Prostate gland (tissue), 2 donors: ENCODE results near the gene ZSCAN21.
A peak's percentile ranks its signal among the peaks of the same experiment; 100 is the strongest.

ENCODE experiments used
- CTCF ChIP-seq, 4 experiments: fragments of 200-600 bp in 2 of 4; fragments of 450-650 bp in 2 of 4; sonication (generic) in 2 of 4; IDR thresholded peaks; 1 replicate in 3 of 4; 2 replicates in 1 of 4; pipeline ENCODE4 v1.5.1; 2016 to 2019; ENCODE audit warnings: antibody characterized with exemption in 4 of 4, mild to moderate bottlenecking in 2 of 4, moderate library complexity in 2 of 4
- POLR2A ChIP-seq: fragments of 450-650 bp; IDR thresholded peaks from one replicate; pipeline ENCODE4 v1.6.1; 2016; ENCODE audit warnings: antibody characterized with exemption, mild to moderate bottlenecking
- POLR2AphosphoS5 ChIP-seq: sonication (generic); formaldehyde crosslinking; IDR thresholded peaks from one replicate; pipeline ENCODE4 v1.6.1; 2017; ENCODE audit warnings: antibody characterized with exemption

GRCh38 chr7:100008525-100008924 is 41.0 kb upstream of the ZSCAN21 start:
- TF ChIP-seq CTCF (IDR thresholded peaks at IDR 0.05) (no peak), POLR2AphosphoS5 (peak; percentile 94), POLR2A (no peak)
